GM19463 (cell line): ENCODE results near the gene SOS1.
"Not testable (repeated sequence)": the region's sequence is repeated elsewhere in the genome, so short reads cannot be mapped to it uniquely, and the experiment has no call there.

Experiments used
- ATAC-seq: cut with Tn5 transposase; IDR thresholded peaks from one replicate; pipeline ENCODE4 v1.9.1; 2021; ENCODE audit warnings: mild to moderate bottlenecking, moderate library complexity; ENCODE audit not compliant: unreplicated experiment

The SOS1 gene

DNA sequence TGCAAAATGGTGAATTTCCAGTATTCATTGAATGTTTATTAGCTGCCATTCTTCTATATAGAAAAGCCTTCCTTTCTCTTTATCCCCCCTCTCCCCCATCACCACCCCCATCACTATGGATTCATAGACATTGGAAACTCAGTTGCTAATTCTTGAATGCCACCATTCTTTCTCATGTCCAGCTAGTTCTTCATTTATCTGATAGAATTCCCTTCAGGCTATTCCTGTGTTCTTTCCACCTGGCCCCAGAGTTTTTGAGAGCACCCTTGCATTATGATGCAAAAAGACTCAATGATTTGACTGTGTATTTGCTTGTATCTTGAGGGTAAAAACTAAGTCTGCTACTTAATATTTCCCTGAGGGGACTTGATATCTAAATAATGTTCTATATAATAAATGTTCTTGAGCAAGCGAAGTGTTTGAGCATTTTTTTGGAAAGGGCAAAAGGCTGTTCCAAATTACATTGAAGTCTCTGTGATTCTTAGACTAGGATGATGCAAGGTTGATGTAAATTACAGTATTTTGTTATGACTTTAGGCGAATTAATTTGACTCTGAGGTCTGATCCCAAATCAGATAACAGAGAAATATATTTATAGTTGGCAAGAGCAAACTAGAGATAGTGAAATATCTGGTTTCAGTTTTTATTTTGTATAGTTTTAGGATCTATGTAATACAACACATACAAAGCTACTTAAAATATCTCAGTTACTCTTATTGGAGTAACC, 18.8 kb upstream of the SOS1 start:
- no peak for ATAC-seq

DNA sequence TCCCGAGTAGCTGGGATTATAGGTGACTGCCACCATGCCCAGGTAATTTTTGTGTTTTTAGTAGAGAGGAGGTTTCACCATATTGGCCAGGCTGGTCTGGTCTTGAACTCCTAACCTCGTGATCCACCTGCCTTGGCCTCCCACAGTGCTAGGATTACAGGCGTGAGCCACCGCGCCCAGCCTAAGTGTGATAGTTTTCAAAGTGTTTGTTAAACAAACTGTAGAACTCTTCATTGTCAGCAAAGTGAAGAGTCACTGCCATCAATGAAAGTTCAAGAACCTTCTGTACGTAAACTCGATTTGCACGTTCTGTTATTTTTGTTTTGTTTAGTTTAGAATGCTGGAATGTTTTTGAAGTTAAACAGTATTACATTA, 18.0 kb upstream of the SOS1 start:
- no peak for ATAC-seq

DNA sequence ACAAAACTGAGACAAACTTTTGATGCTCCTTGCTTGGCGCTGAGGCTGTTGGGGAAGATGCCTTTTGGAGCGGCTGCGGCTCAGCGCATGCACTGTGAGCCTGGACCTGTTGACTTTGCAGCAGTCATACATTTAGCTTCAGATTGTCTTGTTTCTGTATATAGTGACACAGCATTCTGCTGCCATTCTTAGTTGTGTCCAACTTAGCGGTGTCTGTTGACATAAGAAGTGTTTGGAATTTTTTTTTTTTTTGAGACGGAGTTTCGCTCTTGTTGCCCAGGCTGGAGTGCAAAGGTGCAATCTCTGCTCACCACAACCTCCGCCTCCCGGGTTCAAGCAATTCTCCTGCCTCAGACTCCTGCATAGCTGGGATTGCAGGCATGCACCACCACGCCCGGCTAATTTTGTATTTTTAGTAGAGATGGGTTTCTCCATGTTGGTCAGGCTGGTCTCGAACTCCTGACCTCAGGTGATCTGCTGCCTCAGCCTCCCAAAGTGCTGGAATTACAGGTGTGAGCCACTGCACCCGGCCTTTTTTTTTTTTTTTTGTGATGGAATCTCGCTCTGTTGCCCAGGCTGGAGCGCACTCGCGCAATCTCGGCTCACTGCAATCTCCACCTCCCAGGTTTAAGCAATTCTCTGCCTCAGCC, 17.5 kb upstream of the SOS1 start:
- ATAC-seq: not testable (repeated sequence)

DNA sequence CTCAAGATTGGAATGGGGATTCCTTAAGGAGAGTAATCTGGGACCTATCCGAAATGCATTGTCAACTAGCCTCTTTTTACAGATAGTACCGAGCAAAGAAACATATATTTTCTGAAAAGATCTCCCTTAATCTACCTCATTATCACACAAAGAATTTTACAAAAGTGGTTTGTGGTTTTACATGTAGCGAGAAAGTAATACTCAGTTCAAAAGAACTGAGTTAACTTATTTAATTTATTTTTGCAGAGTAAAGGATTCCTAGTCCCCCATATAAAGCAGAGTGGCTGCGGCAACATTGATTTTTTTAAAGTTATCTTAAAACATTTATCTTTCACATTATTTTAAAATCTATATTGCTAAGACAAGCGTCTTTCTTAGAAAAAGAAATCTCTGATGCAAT, 15.9 kb upstream of the SOS1 start:
- no peak for ATAC-seq

GRCh38 chr2:39135690-39136259, 14.9 kb upstream of the SOS1 start:
- no peak for ATAC-seq

DNA sequence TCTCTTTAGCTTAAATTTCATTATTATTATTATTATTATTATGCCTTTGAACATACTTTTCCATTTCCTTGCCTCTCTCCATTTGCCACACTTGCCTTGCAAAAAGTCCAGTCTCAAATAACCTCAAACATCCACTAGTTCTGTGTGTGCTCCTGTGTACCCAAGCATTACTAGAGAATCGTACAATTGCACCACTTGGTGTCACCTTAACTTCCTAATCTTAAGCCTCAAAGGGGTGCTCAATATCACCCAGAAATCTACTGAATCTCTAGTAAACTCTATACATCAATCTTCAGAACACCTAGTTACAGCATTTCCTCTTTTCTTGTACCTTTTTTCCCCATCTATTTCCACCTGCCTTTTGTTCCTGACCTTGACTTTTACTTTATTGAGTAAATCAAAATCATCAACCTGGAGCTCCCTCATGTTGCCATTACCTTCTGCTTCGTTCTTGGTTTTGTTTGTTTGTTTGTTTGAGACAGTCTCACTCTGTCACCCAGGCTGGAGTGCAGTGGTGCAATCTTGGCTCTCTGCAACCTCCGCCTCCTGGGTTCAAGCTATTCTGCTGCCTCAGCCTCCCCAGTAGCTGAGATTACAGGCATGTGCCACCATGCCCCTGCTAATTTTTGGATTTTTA, 12.5 kb upstream of the SOS1 start:
- no peak for ATAC-seq

- peak; percentile 43 for ATAC-seq
Observed at GRCh38 chr2:39128919-39129391, 8.1 kb upstream of the SOS1 start.

DNA sequence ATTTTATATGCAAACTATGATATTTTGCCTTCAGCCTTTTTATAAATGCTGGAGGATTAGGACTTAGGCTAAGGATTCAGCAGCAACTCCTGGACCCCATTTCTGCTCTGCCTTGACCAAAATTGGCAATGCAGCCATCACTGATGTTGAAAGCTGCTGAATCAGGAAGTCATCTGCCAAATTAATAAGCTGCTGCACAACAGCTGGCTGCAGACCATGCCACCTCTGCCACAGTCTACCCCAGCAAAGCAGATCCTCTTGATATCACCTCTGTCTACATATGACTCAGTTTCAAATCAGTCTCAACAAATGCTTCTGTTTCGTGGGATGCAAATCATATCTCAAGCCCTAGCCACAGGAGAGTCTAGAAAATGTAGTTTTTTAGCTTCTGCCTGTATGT, 7.1 kb upstream of the SOS1 start:
- peak; percentile 47 for ATAC-seq

DNA sequence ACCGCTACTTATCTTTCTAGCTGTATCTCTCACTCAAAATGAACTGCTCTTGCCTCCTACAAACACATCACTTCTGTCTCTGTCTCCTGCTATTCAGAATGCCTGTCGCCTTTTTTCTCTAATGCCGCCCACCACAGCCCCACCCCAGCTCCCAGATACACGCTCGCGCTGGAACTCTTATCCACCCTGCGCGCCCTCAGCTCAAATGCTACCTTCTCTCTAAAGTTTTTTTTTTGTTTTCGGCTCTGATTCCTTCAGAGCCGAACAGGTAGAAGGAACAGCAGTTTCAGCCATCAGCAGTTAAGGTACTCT, 3.9 kb upstream of the SOS1 start:
- no peak for ATAC-seq

DNA sequence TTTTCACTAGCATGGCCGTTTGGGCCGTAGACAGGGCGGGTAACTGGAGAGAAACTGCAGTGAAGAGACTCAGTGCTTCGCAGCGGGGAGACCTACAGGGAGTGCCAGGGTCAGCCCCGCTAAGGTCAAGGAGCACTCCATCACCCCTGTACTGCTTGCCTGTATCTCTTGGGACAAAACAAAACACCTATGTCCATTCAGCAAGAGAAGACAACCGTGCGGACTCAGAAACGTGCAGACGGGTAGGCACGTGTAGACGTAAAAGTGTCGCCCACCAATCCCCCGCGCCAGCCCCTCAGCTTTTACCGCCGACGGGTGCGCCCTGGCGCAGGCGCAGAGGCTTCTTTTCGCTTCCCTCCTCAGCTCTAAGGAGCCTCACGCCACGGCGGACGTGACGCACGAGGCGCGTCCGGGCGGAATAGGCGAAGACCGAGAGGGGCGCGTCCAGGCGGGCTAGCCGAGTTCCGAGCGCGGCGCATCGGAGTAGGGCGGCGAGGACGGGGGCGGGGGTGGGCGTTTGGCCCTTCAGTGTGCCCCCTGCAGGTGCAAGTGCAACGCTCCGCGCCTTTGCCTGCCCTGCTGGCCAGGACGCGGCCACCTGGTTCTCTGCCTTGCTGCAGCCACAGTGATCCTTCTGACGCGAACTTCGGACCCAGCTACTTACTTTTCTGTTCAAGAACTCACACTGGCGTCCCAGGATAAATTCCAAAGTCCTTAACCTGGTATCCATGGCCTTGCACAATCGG, 3.3 kb upstream of the SOS1 start:
- peak; percentile 57 for ATAC-seq

- no peak for ATAC-seq
Observed at GRCh38 chr2:39123436-39123999, 2.7 kb upstream of the SOS1 start.

DNA sequence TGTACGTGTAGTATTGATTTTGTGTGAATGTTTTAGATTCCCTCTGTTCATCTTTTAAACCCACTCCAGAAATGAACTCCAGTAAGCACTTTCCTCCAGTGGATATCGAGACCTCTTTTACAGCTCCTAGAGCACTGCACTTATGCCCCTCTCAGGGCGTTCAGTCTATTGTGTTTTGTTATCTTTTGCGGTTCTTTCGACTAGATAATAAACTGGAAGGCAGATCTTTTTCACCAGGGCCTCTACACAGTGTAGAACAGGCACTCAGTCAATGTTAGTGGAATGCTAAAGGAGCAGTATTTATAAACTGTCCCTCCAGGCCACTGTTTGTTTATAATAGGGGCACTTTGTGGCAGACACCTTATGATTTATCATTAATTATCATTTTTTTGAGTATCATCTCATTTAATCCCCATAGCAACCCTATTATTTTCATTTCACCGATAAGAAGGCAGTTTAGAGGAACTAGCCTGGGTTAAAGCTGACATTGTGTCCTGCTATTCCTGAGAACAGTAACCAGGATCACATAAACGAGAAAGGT, 742 bp upstream of the SOS1 start:
- ATAC-seq: no peak

DNA sequence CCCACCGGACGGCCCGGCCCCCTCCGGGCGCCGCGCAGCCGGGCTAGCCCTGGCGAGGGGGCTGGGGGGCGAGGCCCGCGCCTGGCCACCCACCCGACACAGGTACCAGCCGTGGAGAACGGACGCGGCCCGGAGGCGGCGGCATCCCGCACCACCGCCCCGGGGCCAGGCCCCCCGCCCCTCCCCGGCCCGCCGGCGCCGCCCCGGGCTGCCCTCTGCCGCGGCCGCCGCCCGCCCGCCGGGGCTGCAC, 405 bp downstream of the SOS1 start:
- peak; percentile 13 for ATAC-seq

DNA sequence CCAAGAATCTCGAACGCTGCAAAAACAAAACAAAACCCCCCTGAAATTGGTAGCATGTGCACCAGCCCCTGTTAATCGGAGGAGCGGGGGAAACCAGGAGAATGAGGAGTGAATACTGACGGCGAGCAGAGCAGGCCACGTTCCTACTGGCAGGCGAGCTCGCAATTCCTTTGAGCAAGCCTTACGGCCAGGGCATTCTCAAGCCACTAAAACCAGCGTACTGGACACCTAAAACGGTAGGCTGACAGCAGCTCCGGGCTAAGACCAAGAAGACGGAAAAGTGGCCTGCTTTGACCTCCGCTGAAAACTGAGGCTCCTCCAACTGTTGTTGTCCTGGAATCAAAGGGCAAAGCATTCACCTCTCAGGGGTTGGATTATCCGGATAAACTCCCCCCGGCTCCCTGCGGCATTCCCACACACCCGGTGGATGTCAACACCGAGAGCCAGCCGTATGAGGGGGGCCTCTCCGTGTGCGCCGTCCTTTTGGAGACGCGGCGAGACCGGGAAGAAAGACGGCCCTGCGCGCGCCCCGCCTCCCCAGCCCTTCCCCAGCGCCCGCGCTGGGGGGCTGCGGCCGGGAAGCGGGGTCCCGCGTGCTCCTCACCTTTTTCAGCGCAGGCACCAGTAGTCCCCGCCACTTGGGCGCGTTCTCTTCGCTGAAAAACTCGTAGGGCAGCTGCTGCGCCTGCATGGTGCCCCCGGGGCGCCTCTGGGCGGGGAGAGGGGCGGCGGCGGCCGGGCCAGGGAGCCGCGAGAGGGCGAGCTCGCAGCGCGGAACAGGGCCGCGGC, 925 bp downstream of the SOS1 start:
- peak; percentile 35 for ATAC-seq

- no peak for ATAC-seq
Observed at GRCh38 chr2:39118786-39119499, 1.9 kb downstream of the SOS1 start.

- no peak for ATAC-seq
Observed at GRCh38 chr2:39115556-39115955, 5.3 kb downstream of the SOS1 start.

DNA sequence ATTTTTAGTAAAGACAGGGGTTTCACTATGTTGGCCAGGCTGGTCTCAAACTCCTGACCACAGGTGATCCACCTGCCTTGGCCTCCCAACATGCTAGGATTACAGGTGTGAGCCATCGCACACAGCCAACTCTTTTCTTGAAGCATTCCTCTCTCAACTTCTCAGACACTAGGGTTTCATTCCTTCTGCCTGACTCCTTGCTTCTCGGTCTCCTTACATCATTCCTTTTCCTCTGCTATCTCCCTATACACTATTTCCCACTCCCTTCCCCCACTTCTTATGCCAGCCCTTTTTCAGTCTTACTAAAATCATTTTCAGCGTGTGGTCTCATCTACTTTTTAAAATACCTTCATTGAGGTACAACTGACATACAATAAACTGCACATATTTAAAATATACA, 6.1 kb downstream of the SOS1 start:
- no peak for ATAC-seq

DNA sequence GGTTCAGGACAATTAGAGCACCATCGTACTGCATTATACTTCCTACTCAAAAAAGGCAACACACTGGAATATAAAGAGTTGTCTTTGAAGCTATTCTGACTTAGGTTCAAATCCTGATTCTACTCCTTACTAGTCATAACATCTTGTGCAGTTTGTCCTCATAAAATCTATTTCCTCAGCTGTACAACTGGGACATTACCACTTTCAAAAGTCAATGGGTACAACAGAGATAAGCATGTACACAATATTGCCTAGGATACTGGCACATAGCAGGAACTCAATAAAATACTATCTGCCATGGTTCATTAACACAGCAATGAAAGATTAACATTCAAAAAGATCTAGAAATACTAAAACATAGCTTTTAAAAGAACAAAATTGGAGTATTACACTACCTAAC, 11.3 kb downstream of the SOS1 start:
- ATAC-seq: no peak

DNA sequence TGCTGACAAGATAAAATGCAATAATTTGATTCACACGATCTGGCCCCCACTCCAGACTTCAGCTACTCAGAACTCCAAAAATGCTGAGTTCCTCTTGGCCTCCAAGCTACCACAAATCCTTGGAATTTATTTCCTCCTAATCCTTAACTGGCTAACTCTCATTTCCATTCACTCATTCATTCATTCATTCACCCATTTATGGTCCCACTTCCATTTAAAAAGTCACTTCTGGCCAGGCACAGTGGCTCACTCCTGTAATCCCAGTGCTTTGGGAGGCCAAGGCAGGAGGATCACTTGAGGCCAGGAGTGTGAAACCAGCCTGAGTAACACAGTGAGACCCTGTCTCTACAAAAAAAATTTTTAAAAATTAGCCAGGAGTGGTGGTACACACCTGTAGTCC, 12.5 kb downstream of the SOS1 start:
- no peak for ATAC-seq
